ENCODE results near the gene HIGD1B.
A peak's percentile ranks its signal among the peaks of the same experiment; 100 is the strongest.
"Not testable (repeated sequence)": the region's sequence is repeated elsewhere in the genome, so short reads cannot be mapped to it uniquely, and the experiment has no call there.

HIGD1B gene

DNA sequence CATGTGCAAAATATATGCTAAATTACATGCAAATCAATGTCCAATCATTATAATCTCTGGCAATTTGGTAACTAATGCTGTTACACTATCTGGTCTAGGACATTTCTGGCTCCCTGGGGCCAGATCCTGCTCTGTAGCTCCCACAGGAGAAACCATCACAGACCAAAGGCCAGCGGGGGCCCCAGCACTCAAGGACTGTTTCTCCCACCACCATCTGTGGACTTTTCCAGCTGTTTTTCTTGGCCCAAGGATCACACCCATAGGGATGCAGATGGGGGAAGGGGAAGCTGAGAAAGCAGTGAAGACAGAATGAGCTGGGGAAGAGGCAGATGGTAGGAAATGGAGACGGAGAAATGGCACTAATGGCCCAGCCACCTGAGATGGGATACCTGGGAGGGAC, at the start of gene HIGD1B:
Gene HIGD1B, plus strand, starts transcription at position 298 of the 400 bp plus-strand sequence. CDS start 270 bp downstream, outside the sequence.
- DNase-seq = no peak

DNA sequence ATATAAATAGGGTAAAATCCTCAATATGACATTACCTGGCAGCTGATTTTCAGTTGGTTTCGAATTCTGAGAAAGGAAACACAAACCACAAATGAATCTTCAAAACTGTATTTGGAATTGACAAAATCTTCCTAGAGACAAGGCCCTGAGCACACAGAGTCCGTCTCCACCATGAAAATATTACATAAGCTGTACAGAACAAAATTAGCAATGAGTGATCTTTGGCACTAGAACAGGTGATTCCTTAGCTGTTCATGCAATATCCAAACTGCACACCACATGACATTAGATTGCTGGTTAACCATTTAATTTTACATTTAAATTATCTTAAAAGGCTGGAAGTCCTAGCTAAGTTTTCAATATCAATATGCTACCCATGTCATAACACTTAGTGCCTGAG, 49.3 kb upstream of the HIGD1B start:
- DNase-seq = no peak

DNA sequence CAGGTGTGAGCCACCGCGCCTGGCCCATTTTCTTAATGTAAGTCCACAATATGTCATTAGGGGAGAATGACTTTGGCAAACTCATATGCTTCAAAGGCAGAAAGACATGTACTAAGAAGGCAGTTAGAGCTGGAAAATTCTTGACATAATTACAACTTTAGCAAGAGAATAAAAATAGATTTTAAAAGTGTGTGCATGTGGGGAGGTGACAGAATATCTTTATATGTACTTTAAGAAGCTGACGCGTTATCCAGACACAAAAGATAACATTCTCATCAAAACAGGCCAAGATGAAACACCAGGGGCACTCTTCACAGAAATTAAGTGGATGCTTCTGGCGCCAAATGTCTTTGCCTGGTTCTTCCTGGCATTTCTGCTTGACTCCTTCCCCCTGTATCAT, 45.8 kb upstream of the HIGD1B start:
- no peak for DNase-seq

DNA sequence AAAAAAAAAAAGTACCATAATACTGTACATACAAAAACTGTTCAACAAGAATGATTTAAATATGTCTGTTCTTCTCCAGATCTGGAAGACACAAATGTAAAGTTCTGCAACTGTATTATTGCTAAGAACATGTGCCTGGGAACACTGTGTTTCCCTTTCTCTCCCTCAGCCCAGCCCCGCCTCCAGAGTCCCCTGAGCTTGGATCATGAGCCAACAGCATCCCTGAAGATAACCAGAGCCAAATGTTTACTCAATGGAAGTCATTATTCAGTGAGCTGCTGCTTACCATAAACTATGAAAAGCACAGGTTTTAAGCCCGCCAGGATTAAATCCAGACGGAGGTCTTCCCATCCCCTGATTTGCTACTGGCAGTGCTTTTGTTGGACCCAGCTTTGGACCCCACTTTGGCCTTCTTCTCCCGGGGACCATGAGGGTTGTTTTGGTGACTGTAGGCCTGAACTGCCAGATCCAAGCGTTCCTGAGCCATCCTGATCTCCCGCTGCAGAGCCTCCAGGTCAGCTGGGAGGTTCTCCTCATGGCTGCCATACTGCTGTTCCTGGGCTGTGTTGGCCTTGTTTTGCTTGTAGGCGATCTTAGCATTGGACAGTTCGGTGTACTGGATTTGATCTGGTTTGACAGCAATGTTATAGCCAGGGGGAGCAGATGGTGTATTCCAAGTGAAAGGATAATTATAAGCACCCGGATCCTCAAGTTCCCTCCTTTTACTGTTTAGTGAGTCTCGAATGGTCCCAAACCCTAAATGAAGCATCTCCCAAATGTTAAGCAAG, 43.2 kb upstream of the HIGD1B start:
- DNase-seq = no peak

DNA sequence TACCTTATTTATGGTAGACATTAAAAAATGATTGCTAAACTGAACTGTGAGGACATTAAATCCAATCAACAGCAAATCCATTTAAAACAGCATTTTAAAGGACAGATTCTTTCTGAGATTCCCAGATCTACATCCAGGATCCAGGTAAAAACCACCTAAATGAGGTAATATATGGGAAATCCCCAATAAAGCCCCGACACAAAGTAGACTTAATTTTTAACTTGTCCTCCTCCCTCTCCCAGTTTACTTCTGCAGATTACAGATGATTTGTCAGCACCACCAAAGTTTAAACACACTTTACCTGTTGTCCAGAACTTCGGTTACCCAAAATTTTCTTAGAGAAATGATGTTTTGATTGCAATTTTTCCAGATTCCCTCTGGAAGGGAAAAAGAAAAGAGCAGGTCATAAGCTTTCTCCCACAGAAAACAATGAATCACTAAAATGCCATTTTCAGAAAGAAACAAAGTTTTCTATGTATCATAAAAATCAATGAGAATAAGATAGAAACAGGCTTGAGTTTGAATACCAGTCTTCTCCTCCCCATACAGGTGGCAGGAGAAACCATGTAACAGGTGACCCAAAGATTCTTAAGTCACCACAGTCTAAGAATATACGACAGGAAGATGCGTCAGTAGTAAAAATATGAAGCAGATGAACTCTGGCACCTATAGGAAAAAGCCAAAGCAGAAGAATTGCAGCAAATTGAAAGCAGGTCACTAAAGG, 40.4 kb upstream of the HIGD1B start:
- DNase-seq = no peak

GRCh38 chr17:44807817-44808155, 39.9 kb upstream of the HIGD1B start:
- DNase-seq = no peak

GRCh38 chr17:44808156-44808555, 39.5 kb upstream of the HIGD1B start:
- no peak for DNase-seq

DNA sequence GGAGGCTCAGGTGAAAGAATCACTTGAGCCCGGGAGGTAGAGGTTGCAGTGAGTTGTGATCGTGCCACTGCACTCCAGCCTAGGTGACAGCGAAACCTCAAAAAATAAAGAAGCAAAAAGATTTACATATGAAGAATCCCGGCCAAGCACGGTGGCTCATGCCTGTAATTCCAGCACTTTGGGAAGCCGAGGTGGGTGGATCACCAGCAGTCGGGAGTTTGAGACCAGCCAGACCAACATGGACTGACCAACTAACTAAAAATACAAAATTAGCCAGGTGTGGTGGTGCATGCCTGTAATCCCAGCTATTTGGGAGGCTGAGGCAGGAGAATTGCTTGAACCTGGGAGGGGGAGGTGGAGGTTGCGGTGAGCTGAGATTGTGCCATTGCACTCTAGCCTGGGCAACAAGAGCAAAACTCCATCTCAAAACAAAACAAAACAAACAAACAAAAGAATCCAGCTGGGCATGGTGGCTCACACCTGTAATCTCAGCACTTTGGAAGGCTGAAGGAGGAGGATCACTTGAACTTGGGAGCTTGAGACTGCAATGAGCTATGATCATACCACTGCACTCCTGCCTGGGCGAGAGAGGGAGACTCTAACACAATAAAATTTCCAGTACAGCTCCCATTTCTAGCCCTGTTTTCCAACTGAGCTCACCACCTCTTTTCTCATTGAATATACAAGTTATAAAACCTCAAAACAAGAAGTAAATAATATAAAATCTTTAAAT, 38.9 kb upstream of the HIGD1B start:
- DNase-seq = not testable (repeated sequence)

- DNase-seq = no peak
Observed at GRCh38 chr17:44812263-44812662, 35.4 kb upstream of the HIGD1B start.

GRCh38 chr17:44818508-44818907, 29.2 kb upstream of the HIGD1B start:
- DNase-seq = not testable (repeated sequence)

DNA sequence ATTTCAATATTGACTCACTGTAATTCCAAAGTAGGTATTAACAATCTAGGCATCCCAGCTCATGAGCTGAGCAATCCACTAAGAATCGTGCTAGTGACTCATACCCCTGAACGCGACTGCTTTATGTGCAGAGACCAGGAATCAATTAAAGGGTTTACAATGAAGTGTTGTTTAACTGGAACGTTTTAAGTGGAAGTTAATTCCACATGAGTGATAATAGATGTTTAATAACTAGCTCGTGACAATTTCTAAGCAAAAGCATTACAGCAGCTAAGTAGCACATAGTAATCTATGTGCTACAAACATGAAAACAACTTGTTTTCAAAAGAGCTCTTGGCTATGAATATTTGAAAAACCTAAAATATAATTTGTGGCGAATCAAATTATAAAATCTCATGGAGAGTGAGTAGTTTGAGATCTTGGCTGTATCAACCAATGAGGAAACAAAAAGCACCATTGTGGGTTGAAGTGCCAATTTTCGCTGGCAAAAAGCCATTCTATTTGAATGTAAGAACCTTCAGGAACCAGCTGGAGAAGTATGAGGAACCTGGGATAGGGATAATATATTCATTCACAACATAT, 27.0 kb upstream of the HIGD1B start:
- DNase-seq = peak; percentile 81

DNA sequence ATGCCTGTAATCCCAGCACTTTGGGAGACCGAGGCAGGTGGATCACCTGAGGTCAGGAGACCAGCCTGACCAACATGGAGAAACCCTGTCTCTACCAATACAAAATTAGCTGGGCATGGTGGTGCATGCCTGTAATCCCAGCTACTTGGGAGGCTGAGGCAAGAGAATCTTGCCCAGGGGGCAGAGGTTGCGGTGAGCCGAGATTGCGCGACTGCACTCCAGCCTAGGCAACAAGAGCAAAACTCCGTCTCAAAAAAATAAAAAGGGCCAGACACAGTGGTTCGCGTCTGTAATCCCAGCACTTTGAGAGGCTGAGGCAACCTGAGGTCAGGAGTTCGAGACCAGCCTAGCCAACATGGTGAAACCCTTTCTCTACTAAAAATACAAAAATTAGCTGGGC, 22.4 kb upstream of the HIGD1B start:
- not testable (repeated sequence) for DNase-seq

GRCh38 chr17:44826123-44826790, 21.4 kb upstream of the HIGD1B start:
- DNase-seq = no peak

- no peak for DNase-seq
Observed at GRCh38 chr17:44827863-44828262, 19.8 kb upstream of the HIGD1B start.

DNA sequence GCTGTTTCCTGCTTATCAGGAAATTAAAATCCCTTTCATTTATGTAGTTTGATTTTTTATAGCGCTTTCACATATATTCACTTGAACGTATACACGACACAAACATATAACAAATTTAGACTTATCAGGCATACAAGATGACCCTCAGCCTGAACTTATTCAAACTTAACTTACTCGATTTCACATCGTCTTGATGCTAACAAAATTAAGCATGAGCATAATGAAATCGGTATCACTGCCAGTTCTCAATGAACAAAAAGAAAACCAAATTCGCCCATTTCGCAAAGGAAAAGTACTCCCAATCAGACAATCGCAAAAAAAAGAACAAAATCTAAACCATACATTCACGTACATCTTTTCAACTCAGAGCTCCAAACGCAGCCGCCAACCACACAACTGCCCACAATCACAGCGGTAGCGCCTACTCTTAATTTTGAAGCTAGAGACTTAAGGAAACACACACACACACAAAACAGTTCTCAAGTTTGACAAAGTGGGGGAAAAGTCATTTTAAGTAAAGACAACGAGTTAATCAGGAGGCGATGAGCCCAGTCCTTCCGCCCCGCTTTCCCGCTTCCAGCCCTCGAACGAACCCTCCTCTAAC, 18.7 kb upstream of the HIGD1B start:
- DNase-seq = peak; percentile 35

GRCh38 chr17:44829523-44830358, 17.9 kb upstream of the HIGD1B start, which contains the start of gene GJC1:
Gene GJC1, minus strand, starts transcription at chr17:44830287. Its CDS starts 24,470 bp downstream, at chr17:44805817.
- peak; percentile 13 for DNase-seq

DNA sequence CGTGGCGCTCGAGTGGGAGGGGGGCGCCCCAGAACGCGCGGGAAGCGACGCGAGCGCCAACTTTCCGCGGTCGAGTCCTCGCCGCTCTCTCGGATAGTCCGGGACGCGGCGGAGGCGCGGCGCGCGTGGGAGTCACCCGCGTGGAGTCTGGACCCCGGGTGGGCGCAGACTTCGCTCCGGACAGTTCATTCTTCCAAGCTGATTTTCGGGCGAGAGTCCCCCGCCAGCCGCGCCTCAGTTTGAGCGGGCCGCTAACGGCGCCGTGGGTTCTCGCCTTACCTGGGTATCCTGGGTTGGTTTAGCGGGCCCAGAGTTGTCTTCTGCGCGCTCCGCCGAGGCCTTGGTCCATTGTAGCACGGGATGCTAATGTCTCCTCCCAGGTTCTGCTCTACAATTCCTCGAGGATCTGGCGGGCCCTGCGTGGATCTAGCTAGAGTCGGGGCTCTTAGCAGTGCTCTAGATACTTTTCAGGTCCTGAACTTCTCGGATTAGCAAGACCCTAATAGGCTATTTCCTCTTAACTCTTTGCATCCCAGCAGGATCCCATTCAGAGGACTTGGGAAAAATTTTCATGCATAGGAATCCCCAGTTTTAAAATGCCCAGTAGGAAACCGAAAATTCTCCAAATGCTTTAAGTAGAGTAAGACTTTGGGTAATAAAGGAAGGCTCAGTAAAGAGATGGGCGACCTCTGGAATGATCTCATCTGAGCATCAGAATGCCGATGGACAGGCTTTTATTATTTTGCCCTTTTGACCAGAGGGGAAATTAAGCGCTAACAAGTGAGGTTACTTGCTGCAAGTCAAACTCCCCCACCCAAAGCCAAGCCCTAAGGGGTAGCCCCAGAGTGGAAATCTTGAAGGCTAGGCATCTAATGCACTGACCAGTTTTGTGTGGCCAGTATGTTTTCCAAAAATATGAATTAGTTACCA, 17.1 kb upstream of the HIGD1B start:
- DNase-seq = peak; percentile 13

- DNase-seq = no peak
Observed at GRCh38 chr17:44831371-44831770, 16.3 kb upstream of the HIGD1B start.

DNA sequence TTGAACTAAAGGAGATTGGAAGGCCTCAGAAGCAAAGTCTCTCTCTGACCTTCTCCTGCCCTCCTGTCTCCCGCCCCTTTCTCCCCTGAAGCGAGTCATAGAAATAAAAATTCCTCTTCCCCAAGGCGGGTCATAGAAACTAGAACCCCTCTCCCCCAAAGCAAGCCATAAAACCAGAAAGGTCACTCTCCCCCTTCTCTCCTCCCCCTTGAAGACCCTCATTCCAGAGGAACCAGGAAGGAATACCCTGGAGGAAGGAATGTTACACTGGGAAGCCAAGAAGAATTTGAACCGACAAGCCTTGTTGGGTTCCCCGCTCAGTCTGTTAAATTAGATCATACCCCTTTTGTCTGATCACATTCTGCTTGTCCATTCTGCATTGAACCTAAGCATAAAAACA, 14.9 kb upstream of the HIGD1B start:
- no peak for DNase-seq

GRCh38 chr17:44837196-44837595, 10.5 kb upstream of the HIGD1B start:
- no peak for DNase-seq
